Astrocyte of the cerebellum (primary cell): Measurements from ENCODE around the gene SVEP1.

Source experiments
- DNase-seq: peaks from one replicate; pipeline ENCODE4 v3.0.0-alpha.2; 2011; ENCODE audit warnings: low read depth
- H3K4me3 ChIP-seq: 2 replicates; pipeline ENCODE4 v1.5.1; 2011; ENCODE audit warnings: mild to moderate bottlenecking, low read depth, low read length, moderate library complexity
- in situ Hi-C: cut with HindIII; loops from 2 replicates; pipeline ENCODE4 v1.10.0; 2017; ENCODE audit warnings: low sequenced_read_pairs
- TF ChIP-seq, protein P1 (sequence below): IDR thresholded peaks from 2 replicates; pipeline ENCODE4 v1.5.1; 2012; ENCODE audit warnings: low read length, low read depth, moderate library complexity, mild to moderate bottlenecking; ENCODE audit errors: missing control alignments

The SVEP1 gene

DNA sequence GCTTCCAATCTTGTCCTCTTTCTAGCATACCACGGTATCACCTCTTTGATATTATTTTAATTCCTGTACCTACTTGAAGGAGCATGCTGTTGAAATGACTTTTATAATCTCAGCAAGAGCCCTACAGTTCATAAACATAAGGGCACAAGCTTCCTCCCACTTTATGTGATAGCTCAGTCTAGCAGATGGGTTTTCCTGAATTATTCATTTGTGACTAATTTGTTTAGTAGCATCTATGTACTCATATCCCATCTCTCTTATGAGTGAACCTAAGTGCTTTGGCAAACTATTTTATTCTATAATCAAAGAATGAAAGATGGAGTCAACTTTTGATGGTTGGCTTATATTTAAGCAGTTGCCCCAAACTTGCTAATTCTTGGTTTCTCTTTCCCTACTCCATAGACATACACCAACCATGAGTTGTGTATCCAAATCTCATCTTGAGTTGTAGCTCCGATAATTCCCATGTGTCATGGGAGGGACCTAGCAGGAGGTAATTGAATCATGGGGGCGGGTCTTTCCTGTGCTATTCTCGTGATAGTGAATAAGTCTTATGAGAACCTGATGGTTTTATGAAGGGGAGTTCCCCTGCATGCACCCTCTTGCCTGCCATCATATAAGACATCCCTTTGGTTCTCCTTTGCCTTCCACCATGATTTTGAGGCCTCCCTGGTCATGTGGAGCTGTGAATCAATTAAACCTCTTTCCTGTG is 259.6 kb downstream of the SVEP1 start:
- H3K4me3 ChIP-seq, result no peak overlapping the region
- DNase-seq, result no peak
- in situ Hi-C loops, result no loop called here
- TF ChIP-seq, protein P1, sequence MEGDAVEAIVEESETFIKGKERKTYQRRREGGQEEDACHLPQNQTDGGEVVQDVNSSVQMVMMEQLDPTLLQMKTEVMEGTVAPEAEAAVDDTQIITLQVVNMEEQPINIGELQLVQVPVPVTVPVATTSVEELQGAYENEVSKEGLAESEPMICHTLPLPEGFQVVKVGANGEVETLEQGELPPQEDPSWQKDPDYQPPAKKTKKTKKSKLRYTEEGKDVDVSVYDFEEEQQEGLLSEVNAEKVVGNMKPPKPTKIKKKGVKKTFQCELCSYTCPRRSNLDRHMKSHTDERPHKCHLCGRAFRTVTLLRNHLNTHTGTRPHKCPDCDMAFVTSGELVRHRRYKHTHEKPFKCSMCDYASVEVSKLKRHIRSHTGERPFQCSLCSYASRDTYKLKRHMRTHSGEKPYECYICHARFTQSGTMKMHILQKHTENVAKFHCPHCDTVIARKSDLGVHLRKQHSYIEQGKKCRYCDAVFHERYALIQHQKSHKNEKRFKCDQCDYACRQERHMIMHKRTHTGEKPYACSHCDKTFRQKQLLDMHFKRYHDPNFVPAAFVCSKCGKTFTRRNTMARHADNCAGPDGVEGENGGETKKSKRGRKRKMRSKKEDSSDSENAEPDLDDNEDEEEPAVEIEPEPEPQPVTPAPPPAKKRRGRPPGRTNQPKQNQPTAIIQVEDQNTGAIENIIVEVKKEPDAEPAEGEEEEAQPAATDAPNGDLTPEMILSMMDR, result no peak

DNA sequence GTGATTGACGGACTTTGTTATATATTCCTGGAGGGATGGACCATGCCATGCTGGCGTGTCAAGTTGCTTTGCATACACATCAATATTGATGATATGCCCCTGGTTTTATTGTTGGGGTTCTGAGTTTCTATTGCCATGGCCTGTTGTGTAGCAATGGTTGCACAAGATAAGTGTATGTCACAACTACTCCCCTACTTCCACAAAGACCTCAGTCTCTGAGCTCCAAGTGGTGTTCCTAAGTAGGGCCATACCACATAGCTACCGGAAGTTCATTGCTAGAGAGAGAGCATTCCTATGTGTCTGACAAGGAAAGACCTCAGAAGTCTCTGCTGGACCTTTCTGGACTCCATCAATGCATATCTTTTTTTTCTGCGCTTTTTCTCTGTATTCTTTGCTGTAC is 261.6 kb downstream of the SVEP1 start:
- TF ChIP-seq, protein P1, result no peak
- H3K4me3 ChIP-seq, result no peak overlapping the region
- DNase-seq, result no peak
- in situ Hi-C loops, result no loop called here

DNA sequence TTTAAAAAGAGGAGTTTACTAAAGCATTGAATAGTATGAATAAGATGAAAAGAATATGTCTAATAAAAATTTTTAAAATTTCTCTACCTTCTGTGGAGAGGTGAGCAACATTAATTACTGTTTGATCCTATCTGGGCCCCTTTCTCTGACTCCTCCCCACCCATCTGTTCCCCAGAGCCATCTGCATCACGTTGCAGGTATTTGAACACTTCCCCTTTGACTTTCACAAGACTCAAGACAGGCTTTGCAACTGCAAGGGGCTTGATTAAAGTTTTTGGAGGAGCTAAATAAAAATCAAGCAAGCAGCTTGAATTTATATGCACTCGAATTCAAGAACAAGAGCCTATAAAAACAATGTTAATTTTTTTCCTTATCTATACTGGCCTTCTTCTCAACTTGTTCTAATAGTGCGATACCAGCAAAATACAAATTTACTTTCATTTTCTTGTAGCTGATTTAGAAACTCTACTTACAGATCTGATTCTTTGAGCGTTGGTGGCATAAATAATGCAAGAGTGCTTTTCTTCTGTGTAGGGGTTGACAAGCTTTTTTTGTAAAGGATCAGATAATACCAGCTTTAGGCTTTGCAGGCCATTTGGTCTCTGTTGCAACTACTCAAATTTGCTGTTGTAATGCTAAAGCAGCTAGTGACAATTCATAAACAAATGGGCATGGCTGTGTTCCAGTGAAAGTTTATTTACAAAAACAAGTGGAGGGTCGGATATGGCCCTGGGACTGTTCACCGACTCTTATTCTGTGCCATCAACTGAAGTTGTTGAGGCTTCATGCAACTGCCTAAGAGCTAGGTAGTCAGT is 263.1 kb downstream of the SVEP1 start:
- in situ Hi-C loops, result no loop called here
- H3K4me3 ChIP-seq, result no peak overlapping the region
- TF ChIP-seq, protein P1, result no peak
- no peak for DNase-seq
